WI38 (cell line): Measurements from ENCODE around the gene CSNK1G1.
"Not testable (repeated sequence)": the region's sequence is repeated elsewhere in the genome, so short reads cannot be mapped to it uniquely, and the experiment has no call there.

Source experiments
- H3K4me3 ChIP-seq: 2 replicates; pipeline ENCODE4 v1.5.1; 2011; ENCODE audit warnings: low read depth, mild to moderate bottlenecking, control low read depth, low read length
- TF ChIP-seq, protein P1 (sequence below): IDR thresholded peaks from 2 replicates; pipeline ENCODE4 v1.5.1; 2012; ENCODE audit warnings: low read depth, mild to moderate bottlenecking, control low read depth, low read length

Gene CSNK1G1

DNA sequence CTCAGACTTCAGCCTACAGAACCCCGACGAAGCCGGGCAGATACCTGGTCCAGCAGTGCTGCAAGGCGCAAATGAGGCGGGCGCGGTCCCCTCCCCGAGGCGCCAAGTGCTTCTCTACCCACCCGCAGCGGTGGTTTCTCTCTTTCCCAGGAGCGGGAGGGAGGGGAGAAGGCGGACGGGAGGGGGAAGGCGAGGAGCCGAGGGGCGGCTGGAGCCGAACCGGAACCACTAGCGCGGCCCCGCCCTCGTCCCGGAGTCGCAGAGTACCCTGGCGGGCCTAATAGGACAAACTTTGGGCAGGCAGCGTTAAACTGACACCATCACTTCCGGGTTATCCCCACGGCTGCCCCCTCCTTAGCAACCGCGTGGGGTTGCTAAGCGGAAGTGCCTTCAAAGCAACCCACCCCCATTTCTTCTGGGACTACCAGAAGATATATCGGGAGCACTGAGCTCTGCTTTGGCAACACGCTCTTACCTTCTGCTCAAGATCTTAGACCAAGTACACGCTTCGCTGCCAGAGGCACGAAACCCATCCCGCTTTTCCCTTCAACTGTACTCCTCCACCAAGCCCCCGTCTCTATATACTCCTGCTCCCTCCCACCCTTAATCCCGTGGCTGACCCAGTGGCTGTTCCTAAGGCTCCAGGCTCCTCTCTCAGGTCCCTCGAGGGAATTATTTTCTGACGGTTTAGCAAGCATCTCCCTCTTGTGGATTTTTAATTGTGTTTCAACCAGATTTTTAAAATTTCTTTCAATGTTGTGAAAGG is at the start of gene CSNK1G1:
Gene CSNK1G1, minus strand, starts transcription at position 230 of the 766 bp plus-strand sequence. CDS start 55,674 bp downstream, outside the sequence.
- H3K4me3 ChIP-seq, result peak within 1 kb of the TSS; percentile 97
- TF ChIP-seq, protein P1, sequence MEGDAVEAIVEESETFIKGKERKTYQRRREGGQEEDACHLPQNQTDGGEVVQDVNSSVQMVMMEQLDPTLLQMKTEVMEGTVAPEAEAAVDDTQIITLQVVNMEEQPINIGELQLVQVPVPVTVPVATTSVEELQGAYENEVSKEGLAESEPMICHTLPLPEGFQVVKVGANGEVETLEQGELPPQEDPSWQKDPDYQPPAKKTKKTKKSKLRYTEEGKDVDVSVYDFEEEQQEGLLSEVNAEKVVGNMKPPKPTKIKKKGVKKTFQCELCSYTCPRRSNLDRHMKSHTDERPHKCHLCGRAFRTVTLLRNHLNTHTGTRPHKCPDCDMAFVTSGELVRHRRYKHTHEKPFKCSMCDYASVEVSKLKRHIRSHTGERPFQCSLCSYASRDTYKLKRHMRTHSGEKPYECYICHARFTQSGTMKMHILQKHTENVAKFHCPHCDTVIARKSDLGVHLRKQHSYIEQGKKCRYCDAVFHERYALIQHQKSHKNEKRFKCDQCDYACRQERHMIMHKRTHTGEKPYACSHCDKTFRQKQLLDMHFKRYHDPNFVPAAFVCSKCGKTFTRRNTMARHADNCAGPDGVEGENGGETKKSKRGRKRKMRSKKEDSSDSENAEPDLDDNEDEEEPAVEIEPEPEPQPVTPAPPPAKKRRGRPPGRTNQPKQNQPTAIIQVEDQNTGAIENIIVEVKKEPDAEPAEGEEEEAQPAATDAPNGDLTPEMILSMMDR, result no peak

DNA sequence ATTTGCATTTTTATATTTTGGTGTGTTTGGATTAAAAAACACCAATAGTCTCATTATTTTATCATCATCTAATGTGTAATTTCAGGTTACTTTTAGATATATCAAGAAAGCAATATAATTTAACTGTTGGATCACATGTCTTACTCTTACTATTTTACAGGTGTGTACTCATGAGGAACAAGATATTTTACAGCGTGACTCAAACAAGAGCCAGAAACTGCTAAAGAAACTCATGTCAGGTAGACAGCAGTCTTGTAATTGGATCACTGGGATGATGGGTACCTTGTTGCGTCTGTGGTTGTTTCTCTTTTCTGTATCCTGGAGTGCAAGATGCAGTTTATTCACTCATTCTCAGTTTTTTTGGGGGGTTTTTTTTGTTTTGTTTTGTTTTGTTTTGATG is 44.6 kb upstream of the CSNK1G1 start:
- H3K4me3 ChIP-seq, result no peak overlapping the region
- TF ChIP-seq, protein P1, result no peak

DNA sequence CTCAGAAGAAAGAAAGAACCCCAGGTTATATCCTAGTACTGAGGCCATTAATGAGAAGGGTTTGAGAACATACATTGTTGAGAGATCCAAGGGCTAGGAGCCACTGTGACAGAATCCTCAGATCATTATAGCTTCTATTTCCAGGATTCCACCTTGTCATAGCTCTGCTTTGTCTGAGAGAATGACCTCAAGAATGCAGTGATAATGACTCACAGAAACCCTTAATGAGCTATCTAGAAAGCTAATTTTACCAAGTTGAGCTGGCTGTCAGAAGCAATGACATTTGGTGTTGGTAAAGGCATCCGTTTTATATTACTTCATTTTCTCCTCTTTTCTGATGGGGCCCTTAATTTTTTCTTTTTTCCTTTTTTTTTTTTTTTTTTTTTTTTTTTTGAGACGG is 42.6 kb upstream of the CSNK1G1 start:
- H3K4me3 ChIP-seq, result no peak overlapping the region
- TF ChIP-seq, protein P1, result no peak

DNA sequence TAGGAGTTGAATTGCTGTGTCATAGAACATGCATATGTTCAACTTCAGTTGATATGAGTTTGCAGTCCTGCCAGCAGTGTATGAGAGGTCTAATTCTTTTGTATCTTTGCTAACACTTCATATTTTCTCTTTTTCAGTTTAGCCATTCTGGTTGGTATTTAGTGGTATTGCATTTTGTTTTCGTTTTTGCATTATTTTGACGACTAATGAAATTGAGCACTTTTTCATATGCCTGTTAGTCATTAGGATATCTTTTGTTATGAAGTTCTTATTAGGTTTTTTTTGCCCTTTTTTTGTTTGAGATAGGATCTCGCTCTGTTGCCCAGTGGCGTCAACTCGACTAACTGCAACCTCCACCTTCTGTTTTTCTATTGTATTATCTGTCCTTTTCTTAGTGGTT is 40.8 kb upstream of the CSNK1G1 start:
- H3K4me3 ChIP-seq, result no peak overlapping the region

DNA sequence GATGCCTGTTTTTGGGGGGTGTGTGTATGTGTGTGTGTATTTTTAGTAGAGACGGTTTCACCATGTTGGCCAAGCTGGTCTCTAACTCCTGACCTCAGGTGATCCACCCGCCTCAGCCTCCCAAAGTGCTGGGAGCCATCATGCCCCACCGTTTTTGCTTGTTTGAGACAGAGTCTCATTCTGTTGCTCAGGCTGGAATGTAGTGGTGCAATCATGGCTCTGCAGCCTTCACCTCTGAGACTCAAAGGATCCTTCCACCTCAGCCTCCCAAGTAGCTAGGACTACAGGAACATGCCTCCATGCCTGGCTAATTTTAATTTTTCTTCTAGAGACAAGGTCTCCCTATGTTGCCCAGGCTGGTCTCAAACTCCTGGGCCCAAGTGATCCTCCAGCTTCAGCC is 36.5 kb upstream of the CSNK1G1 start:
- H3K4me3 ChIP-seq, result not testable (repeated sequence)

More for the DNA sequence above, 40.8 kb upstream of the CSNK1G1 start:
- TF ChIP-seq, protein P1, result no peak

DNA sequence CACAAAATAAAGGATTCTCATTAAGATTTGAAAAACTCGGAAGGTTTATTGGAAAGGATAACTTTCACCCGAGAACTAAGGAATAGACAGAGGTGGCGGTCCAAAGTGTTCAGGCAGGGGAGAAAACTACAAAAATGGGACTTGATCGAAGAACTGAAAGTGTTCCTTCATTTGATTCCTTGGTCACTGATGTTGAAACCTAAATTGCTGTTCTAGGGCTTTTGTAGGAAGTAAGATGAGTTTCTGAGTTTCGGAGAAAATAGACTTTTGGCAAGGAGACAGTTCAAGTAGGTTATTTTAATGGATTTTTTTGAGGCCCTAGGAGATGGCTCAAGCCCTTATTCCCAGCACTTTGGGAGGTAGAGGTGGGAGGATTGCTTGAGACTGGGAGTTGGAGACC is 33.1 kb upstream of the CSNK1G1 start:
- H3K4me3 ChIP-seq, result peak overlapping the region; percentile 80
- TF ChIP-seq, protein P1, result no peak

DNA sequence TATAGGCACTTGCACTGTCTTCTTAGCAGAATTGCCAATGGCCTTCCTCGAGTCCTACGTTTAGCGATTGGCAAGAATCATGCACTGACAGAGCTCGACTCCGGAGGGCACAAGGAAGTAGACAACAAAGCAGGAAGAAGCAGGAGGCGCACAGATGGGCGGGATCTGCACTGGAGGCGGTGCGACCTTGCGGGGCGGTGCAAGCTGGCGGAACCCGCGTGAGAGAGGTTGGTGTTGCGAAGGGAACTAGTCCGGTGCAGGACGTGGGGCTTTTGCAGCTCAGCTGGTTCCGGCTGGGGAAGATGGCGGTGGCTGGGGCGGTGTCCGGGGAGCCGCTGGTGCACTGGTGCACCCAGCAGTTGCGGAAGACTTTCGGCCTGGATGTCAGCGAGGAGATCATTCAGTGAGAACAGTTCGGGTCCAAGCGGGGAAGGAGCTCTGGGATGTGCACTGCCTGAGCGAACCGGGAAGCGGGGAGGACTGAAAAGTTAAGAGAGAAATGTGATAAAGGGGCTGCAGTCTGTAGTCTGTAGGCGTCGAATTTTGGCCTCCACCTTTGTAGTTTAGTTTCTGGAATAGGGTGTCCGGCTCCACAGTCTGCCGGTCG is 31.7 kb upstream of the CSNK1G1 start, which contains the start of gene TRIP4:
Gene TRIP4, plus strand, starts transcription at position 275 of the 607 bp plus-strand sequence. Its CDS starts 28 bp downstream, at position 303.
- TF ChIP-seq, protein P1, result no peak

More for the DNA sequence above, 31.7 kb upstream of the CSNK1G1 start, which contains the start of gene TRIP4:
- H3K4me3 ChIP-seq, result peak within 1 kb of the TSS; percentile 80
